OCI-LY1 (cell line): ENCODE data around the gene KLHL36.

ENCODE experiments used
- H2AFZ ChIP-seq: fragments of 200-600 bp; sonication (generic), shearing (Covaris generic); 2 replicates; pipeline ENCODE4 v1.6.0; 2014; ENCODE audit warnings: antibody characterized with exemption, mild to moderate bottlenecking, low read length
- H3F3A ChIP-seq: fragments of 200-600 bp; sonication (generic), shearing (Covaris generic); 2 replicates; pipeline ENCODE4 v1.6.0; 2014; ENCODE audit warnings: mild to moderate bottlenecking, antibody characterized with exemption, low read length, moderate library complexity; ENCODE audit not compliant: insufficient read depth
- H3K27ac ChIP-seq: fragments of 200-600 bp; sonication (generic); 2 replicates; pipeline ENCODE4 v1.5.1; 2014; ENCODE audit warnings: low read length, mixed run types, mild to moderate bottlenecking, low read depth; ENCODE audit not compliant: poor library complexity, severe bottlenecking
- H3K27me3 ChIP-seq: fragments of 200-600 bp; sonication (generic); 2 replicates; pipeline ENCODE4 v1.6.0; 2014; ENCODE audit warnings: antibody characterized with exemption, mild to moderate bottlenecking, low read length, moderate library complexity; ENCODE audit not compliant: insufficient read depth
- H3K36me3 ChIP-seq: fragments of 200-600 bp; sonication (generic); 2 replicates; pipeline ENCODE4 v1.6.1; 2014; ENCODE audit warnings: mild to moderate bottlenecking, antibody characterized with exemption, low read length, moderate library complexity, mixed read lengths; ENCODE audit not compliant: insufficient read depth
- H3K4me1 ChIP-seq: fragments of 200-600 bp; sonication (generic); 2 replicates; pipeline ENCODE4 v1.5.1; 2014; ENCODE audit warnings: mild to moderate bottlenecking, low read length, moderate library complexity; ENCODE audit not compliant: insufficient read depth, severe bottlenecking
- H3K4me2 ChIP-seq: fragments of 200-600 bp; sonication (generic), shearing (Covaris generic); 2 replicates; pipeline ENCODE4 v1.6.1; 2014; ENCODE audit warnings: low read length
- H3K4me3 ChIP-seq: fragments of 200-600 bp; sonication (generic); 2 replicates; pipeline ENCODE4 v1.5.1; 2014; ENCODE audit warnings: low read length, low read depth, mild to moderate bottlenecking, mixed read lengths; ENCODE audit not compliant: poor library complexity, severe bottlenecking
- H3K79me2 ChIP-seq: fragments of 200-600 bp; shearing (Covaris generic); 2 replicates; pipeline ENCODE4 v1.6.1; 2016; ENCODE audit warnings: mixed run types, low read length, mixed read lengths; ENCODE audit not compliant: insufficient read depth
- H3K9ac ChIP-seq: fragments of 200-600 bp; sonication (generic), shearing (Covaris generic); 2 replicates; pipeline ENCODE4 v1.6.1; 2014; ENCODE audit warnings: mild to moderate bottlenecking, low read length, mixed read lengths
- H3K9me2 ChIP-seq: fragments of 200-600 bp; sonication (generic), shearing (Covaris generic); 2 replicates; pipeline ENCODE4 v1.6.1; 2014; ENCODE audit warnings: low read depth, mild to moderate bottlenecking, low read length, mixed read lengths
- H3K9me3 ChIP-seq: fragments of 200-600 bp; shearing (Covaris generic); 2 replicates; pipeline ENCODE4 v1.6.1; 2014; ENCODE audit warnings: low read length, mixed read lengths
- H4K20me1 ChIP-seq: fragments of 200-600 bp; sonication (generic), shearing (Covaris generic); 2 replicates; pipeline ENCODE4 v1.6.0; 2016; ENCODE audit warnings: mild to moderate bottlenecking, low read length; ENCODE audit not compliant: insufficient read depth
- EZH2 ChIP-seq: fragments of 200-600 bp; sonication (generic), shearing (Covaris generic); IDR thresholded peaks from 2 replicates; pipeline ENCODE4 v1.8.0; 2017; ENCODE audit warnings: borderline replicate concordance, mixed run types, mild to moderate bottlenecking, antibody characterized with exemption, low read length, moderate library complexity, mixed read lengths
- TF ChIP-seq, protein P1 (sequence below): fragments of 200-600 bp; sonication (generic), shearing (Covaris generic); IDR thresholded peaks from 2 replicates; pipeline ENCODE4 v1.5.1; 2017; ENCODE audit warnings: mild to moderate bottlenecking, antibody characterized with exemption, low read length, moderate library complexity, mixed read lengths

The KLHL36 gene

DNA sequence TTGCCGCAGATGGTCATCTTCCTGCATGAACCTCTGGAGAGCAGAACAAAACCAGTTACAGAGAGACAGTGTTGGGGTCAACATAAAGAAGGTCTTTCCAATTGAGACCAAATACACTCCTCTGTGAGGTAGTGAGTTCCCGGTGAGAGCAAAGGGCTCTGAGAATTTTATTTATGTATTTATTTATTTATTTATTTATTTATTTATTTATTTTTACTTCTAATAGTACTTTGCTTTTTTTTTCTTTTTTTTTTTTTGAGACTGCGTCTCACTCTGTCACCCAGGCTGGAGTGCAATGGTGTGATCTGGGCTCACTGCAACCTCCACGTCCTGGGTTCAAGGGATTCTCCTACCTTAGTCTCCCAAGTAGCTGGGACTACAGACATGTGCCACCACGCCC lies 18.3 kb upstream of the KLHL36 start:
- peaks cover 12% of the 10 kb centered on the region for H3K4me1 ChIP-seq
- no peaks in the 10 kb centered on the region for H3K9me3 ChIP-seq
- H2AFZ ChIP-seq: no peak overlapping the region
- H3K36me3 ChIP-seq: no peaks in the 10 kb centered on the region
- H3K4me2 ChIP-seq: no peak overlapping the region
- no peak overlapping the region for H3K27ac ChIP-seq
- no peaks in the 10 kb centered on the region for H4K20me1 ChIP-seq
- no peaks in the 10 kb centered on the region for H3F3A ChIP-seq
- no peak overlapping the region for H3K9ac ChIP-seq
- H3K4me3 ChIP-seq: no peak overlapping the region
- H3K27me3 ChIP-seq: 0 out of 2 replicates have a peak, but pooled peaks cover 4% of the 10 kb centered on the region
- H3K79me2 ChIP-seq: no peaks in the 10 kb centered on the region
- H3K9me2 ChIP-seq: no peaks in the 10 kb centered on the region
- TF ChIP-seq EZH2: no peak
- TF ChIP-seq, protein P1, sequence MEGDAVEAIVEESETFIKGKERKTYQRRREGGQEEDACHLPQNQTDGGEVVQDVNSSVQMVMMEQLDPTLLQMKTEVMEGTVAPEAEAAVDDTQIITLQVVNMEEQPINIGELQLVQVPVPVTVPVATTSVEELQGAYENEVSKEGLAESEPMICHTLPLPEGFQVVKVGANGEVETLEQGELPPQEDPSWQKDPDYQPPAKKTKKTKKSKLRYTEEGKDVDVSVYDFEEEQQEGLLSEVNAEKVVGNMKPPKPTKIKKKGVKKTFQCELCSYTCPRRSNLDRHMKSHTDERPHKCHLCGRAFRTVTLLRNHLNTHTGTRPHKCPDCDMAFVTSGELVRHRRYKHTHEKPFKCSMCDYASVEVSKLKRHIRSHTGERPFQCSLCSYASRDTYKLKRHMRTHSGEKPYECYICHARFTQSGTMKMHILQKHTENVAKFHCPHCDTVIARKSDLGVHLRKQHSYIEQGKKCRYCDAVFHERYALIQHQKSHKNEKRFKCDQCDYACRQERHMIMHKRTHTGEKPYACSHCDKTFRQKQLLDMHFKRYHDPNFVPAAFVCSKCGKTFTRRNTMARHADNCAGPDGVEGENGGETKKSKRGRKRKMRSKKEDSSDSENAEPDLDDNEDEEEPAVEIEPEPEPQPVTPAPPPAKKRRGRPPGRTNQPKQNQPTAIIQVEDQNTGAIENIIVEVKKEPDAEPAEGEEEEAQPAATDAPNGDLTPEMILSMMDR: no peak

DNA sequence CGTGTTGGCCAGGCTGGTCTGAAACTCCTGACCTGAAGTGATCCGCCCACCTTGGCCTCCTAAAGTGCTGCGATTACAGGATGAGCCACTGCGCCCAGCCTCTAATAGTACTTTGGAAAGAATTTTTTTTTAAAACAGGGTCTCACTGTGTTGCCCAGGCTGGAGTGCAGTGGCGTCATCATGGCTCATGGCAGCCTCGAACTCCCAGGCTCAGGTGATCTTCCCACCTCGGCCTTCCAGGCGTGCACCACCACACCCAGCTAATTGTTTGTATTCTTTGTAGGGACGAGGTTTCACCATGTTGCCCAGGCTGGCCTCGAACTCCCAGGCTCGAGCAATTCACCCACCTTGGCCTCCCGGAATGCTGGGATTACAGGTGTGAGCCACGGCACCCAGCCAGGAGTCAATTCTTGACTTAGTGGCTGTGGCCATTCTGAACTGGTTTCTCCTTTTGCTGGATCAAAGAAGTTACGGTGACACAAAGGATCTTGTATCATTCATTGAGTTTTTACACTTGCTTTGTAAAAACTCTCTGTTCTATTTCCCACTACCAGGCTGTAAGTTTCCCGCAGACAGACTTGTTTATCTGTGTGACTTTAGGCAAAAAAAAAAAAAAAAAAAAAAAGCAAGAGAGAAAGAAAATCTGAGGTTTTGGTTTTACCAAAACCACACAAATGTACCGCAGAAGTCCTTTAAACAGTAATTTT lies 17.7 kb upstream of the KLHL36 start:
- no peaks in the 10 kb centered on the region for H3K36me3 ChIP-seq
- H3K79me2 ChIP-seq: no peaks in the 10 kb centered on the region
- no peaks in the 10 kb centered on the region for H3F3A ChIP-seq
- no peaks in the 10 kb centered on the region for H3K9me2 ChIP-seq
- no peak overlapping the region for H2AFZ ChIP-seq
- no peak overlapping the region for H3K4me2 ChIP-seq
- peaks cover 12% of the 10 kb centered on the region for H3K4me1 ChIP-seq
- 0 out of 2 replicates have a peak, but pooled peaks cover 4% of the 10 kb centered on the region for H3K27me3 ChIP-seq
- H3K9me3 ChIP-seq: no peaks in the 10 kb centered on the region
- H4K20me1 ChIP-seq: no peaks in the 10 kb centered on the region
- TF ChIP-seq, protein P1: no peak
- no peak overlapping the region for H3K9ac ChIP-seq
- no peak overlapping the region for H3K4me3 ChIP-seq
- no peak overlapping the region for H3K27ac ChIP-seq

DNA sequence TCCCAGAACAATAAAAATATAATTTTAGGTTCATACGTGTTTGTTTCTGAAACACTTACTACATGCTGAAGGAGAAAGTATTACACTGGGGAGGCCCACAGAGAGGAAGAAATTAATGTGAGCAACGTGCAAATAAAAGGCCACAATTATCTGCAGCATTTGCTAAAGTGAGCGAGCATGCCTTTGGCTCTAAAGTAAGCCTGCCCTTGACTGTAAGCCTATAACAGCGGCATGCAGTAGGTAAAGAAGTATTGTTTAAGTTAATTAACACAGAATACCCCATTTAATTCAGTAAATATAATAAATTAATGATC lies 17.2 kb upstream of the KLHL36 start:
- H3K36me3 ChIP-seq: no peaks in the 10 kb centered on the region
- no peak overlapping the region for H3K4me2 ChIP-seq
- H4K20me1 ChIP-seq: no peaks in the 10 kb centered on the region
- 0 out of 2 replicates have a peak, but pooled peaks cover 4% of the 10 kb centered on the region for H3K27me3 ChIP-seq
- peaks cover 12% of the 10 kb centered on the region for H3K4me1 ChIP-seq
- H3K4me3 ChIP-seq: no peak overlapping the region
- no peak overlapping the region for H2AFZ ChIP-seq
- H3F3A ChIP-seq: no peaks in the 10 kb centered on the region
- no peaks in the 10 kb centered on the region for H3K9me2 ChIP-seq
- H3K9me3 ChIP-seq: no peaks in the 10 kb centered on the region
- TF ChIP-seq, protein P1: no peak
- no peak for TF ChIP-seq EZH2
- no peaks in the 10 kb centered on the region for H3K79me2 ChIP-seq
- no peak overlapping the region for H3K27ac ChIP-seq
- no peak overlapping the region for H3K9ac ChIP-seq
